Activated CD8-positive, alpha-beta memory T cell treated with anti-CD3 and anti-CD28 coated beads, Interleukin-2, amount 10 ng/mL, durations not matched to agents 7 days and 5 days (primary cell): Measurements from ENCODE around the gene ZNF598. TPM values are rescaled to one million over a fixed set of nuclear protein-coding genes. Genes with fewer than 3 reads are reported as not detected.

Experiments
- ATAC-seq: fragments of 150-1000 bp; cut with Tn5 transposase; one replicate; pipeline ENCODE4 v1.10.0; 2021; ENCODE audit warnings: moderate library complexity
- CTCF ChIA-PET: fragments of 350-600 bp; sonication (Branson Sonifier 250); formaldehyde crosslinking; loops from one replicate; lab custom pipeline; 2021; ENCODE audit warnings: antibody characterized with exemption; lab: Charles Lee
- DNase-seq: peaks from one replicate; pipeline ENCODE4 v3.0.0-alpha.2; 2020
- H3K27ac Mint-ChIP-seq: one replicate; pipeline ENCODE4 v1.8.0; 2021; ENCODE audit warnings: mild to moderate bottlenecking, mixed read lengths
- H3K27me3 Mint-ChIP-seq: one replicate; pipeline ENCODE4 v1.8.0; 2021; ENCODE audit warnings: mixed read lengths
- H3K36me3 Mint-ChIP-seq: one replicate; pipeline ENCODE4 v1.8.0; 2021; ENCODE audit warnings: mild to moderate bottlenecking, mixed read lengths
- H3K4me1 Mint-ChIP-seq: one replicate; pipeline ENCODE4 v1.8.0; 2021; ENCODE audit warnings: mixed read lengths
- H3K4me3 Mint-ChIP-seq: one replicate; pipeline ENCODE4 v1.8.0; 2021; ENCODE audit warnings: mild to moderate bottlenecking, moderate library complexity, mixed read lengths
- H3K9me3 Mint-ChIP-seq: one replicate; pipeline ENCODE4 v1.8.0; 2022; ENCODE audit warnings: low read depth, mixed read lengths
- total RNA-seq, 2 experiments: library from RNA; stranded (reverse); gene quantifications; one replicate each; pipeline ENCODE4 v1.2.3, GENCODE V29; 2021

The ZNF598 gene
- total RNA-seq, 2 experiments from 2014 or later: 76.2 to 94.5 TPM

- Mint-ChIP-seq H3K4me1 (peaks cover 10% of the 10 kb centered on the region), H3K4me3 (no peak overlapping the region), H3K27me3 (peaks cover 22% of the 10 kb centered on the region), H3K36me3 (no peaks in the 10 kb centered on the region), H3K27ac (no peak overlapping the region), H3K9me3 (no peaks in the 10 kb centered on the region)
- ATAC-seq (no peak), DNase-seq (no peak)
- CTCF ChIA-PET: interaction anchor here (0.9 to 3.3 kb wide), 4 partner anchors 11 to 113 kb away, joined by 3 to 17 read pairs (median 4); no protein-coding TSS in a partner anchor
These were observed 18.5 kb upstream of the ZNF598 start for GRCh38 chr16:2028146-2028545.

- CTCF ChIA-PET: interaction anchor here (0.6 to 3.3 kb wide), 5 partner anchors 11 to 120 kb away, joined by 3 to 17 read pairs (median 3); no protein-coding TSS in a partner anchor
- peak; percentile 10 for ATAC-seq
- Mint-ChIP-seq H3K36me3 (no peaks in the 10 kb centered on the region), H3K4me3 (peak overlapping the region; percentile 51), H3K4me1 (peaks cover 17% of the 10 kb centered on the region), H3K27ac (no peak overlapping the region), H3K27me3 (peaks cover 27% of the 10 kb centered on the region), H3K9me3 (no peaks in the 10 kb centered on the region)
- DNase-seq: no peak
These were observed 17.7 kb upstream of the ZNF598 start for GRCh38 chr16:2027024-2028010.

GRCh38 chr16:2026461-2027023, 16.9 kb upstream of the ZNF598 start, which contains the start of gene NHERF2:
TSS of gene NHERF2 (plus strand) at chr16:2026902. CDS start at chr16:2027006, 104 bp downstream.
- Mint-ChIP-seq H3K4me3 (peak within 1 kb of the TSS; percentile 51), H3K27ac (no peak within 1 kb of the TSS), H3K36me3 (no peaks in the 10 kb centered on the region), H3K4me1 (peaks cover 17% of the 10 kb centered on the region), H3K9me3 (no peaks in the 10 kb centered on the region), H3K27me3 (peaks cover 29% of the 10 kb centered on the region)
- DNase-seq: no peak
- ATAC-seq: peak; percentile 25
- CTCF ChIA-PET: interaction anchor here (1.9 to 4.6 kb wide), 3 partner anchors 21 to 128 kb away, joined by 5 to 28 read pairs (median 17); partner anchors contain the start of genes NTHL1, TRAF7 and TSC2

GRCh38 chr16:2025878-2026460, 16.3 kb upstream of the ZNF598 start:
- CTCF ChIA-PET: interaction anchor here (1.1 to 7.6 kb wide), 5 partner anchors 10 to 128 kb away, joined by 5 to 118 read pairs (median 7); partner anchors contain the start of genes NTHL1, TRAF7 and TSC2
- no peaks in the 10 kb centered on the region for H3K9me3 Mint-ChIP-seq
- H3K4me1 Mint-ChIP-seq: peaks cover 17% of the 10 kb centered on the region
- no peak overlapping the region for H3K27ac Mint-ChIP-seq
- peaks cover 35% of the 10 kb centered on the region for H3K27me3 Mint-ChIP-seq
- no peak for DNase-seq
- ATAC-seq: no peak
- no peaks in the 10 kb centered on the region for H3K36me3 Mint-ChIP-seq
- H3K4me3 Mint-ChIP-seq: no peak overlapping the region

- ATAC-seq (no peak), DNase-seq (no peak)
- CTCF ChIA-PET: interaction anchor here (1.1 to 7.6 kb wide), 5 partner anchors 9 to 129 kb away, joined by 5 to 118 read pairs (median 7); partner anchors contain the start of genes NTHL1, TRAF7 and TSC2
- Mint-ChIP-seq H3K27me3 (peaks cover 40% of the 10 kb centered on the region), H3K9me3 (no peaks in the 10 kb centered on the region), H3K36me3 (no peaks in the 10 kb centered on the region), H3K4me1 (peaks cover 17% of the 10 kb centered on the region), H3K27ac (no peak overlapping the region), H3K4me3 (no peak overlapping the region)
These were observed 15.6 kb upstream of the ZNF598 start for GRCh38 chr16:2025251-2025650.

DNA sequence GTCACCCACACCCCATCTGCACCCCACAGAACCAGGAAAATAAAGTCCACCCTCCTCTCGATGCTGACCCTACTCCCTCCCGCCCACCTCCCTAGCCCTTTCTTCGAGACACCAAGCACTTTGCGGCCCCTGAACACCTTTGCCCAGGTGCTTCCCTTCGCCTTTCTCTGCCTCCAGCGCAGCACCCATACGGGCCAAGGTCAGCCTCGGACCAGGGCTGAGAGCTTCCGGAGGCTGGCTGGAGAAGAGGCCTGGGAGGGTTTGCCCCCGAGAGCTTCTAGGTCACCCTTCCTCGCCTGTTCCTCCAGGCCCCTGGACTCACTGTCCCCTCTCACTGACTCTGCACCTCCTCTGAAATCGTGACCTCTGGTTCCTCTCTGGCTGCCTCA, 14.4 kb upstream of the ZNF598 start:
- CTCF ChIA-PET: interaction anchor here (1.2 to 7.6 kb wide), 5 partner anchors 113 to 130 kb away, joined by 5 to 118 read pairs (median 9); partner anchors contain the start of genes RAB26 and TRAF7
- Mint-ChIP-seq H3K27ac (peak overlapping the region; percentile 30), H3K27me3 (peaks cover 43% of the 10 kb centered on the region), H3K4me1 (peaks cover 17% of the 10 kb centered on the region), H3K36me3 (no peaks in the 10 kb centered on the region), H3K9me3 (no peaks in the 10 kb centered on the region), H3K4me3 (no peak overlapping the region)
- DNase-seq (no peak), ATAC-seq (no peak)

DNA sequence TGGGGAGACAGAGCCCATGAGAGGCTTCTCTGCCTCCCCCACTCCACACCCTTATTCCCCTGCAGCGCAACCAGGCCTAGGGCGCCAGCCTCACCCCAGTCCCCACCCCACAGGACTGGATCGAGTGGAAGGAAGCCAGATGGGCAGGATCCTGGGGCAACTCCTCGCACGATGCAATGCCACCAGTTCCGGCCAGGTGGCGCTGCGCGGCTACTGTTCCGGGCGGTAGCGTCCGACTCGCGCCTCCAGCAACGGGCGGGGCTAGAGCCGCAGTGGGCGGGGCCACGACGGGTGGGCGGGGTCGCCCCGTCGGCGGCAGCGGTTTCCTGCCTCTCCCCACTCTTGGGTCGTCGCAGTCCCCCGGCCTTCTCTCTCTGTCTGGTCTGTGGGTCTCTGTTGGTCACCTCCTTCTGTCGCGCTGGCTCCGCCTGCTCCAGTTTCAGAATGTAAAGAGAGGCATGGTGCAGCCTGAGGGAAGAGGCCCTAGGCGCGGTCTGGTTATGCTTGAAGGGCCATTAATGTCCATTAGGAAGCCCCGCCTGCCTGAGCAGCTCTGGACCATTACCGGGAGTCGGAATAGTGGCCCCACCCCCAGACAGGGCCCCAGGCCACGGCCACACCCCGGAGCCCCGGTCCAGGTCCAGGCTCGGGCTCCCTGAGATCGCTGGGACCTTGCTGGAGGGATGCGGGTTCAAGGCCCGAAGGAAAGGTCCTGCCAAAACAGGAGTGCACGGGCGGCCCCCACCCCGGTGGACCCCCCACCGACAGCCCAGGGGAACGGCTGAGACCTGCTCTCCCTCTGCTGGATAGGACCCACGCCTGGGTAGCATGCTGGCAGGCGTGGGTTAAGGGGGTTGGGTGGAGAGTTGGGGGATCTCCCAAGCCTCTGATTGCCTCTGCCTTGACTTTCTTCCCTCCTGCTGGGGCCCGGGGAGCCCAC, 13.7 kb upstream of the ZNF598 start:
- H3K36me3 Mint-ChIP-seq: no peaks in the 10 kb centered on the region
- H3K27ac Mint-ChIP-seq: peak overlapping the region; percentile 64
- ATAC-seq: peak; percentile 82
- peaks cover 17% of the 10 kb centered on the region for H3K4me1 Mint-ChIP-seq
- H3K27me3 Mint-ChIP-seq: peaks cover 45% of the 10 kb centered on the region
- H3K4me3 Mint-ChIP-seq: peak overlapping the region; percentile 56
- CTCF ChIA-PET: interaction anchor here (0.6 to 7.6 kb wide), 22 partner anchors 9 to 454 kb away, joined by 3 to 118 read pairs (median 4); partner anchors contain the start of genes MSRB1, NTHL1, PKD1 and RAB26
- peak; percentile 95 for DNase-seq
- H3K9me3 Mint-ChIP-seq: no peaks in the 10 kb centered on the region

DNA sequence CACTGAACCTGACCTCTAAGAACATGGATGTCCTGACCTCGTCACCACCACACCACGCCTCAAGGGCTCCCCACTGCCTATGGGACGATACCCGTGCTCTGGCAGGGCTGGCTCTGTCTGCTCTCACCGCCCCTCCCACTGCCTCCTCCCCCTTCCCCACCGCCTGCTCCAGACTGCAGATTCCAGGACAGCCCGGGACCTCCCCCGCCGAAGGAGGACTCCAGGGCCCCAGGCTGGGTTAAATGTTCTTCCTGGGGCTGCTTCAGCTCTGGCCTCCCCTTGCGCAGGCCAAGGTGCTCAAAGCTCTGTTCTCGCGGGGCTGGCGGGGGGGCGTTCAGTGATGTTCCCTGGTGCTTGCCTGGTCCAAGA, 13.1 kb upstream of the ZNF598 start:
- Mint-ChIP-seq H3K36me3 (no peaks in the 10 kb centered on the region), H3K4me1 (peaks cover 17% of the 10 kb centered on the region), H3K27me3 (peaks cover 42% of the 10 kb centered on the region), H3K4me3 (peak overlapping the region; percentile 54), H3K27ac (no peak overlapping the region), H3K9me3 (no peaks in the 10 kb centered on the region)
- DNase-seq: peak; percentile 49
- ATAC-seq: peak; percentile 31
- CTCF ChIA-PET: interaction anchor here (0.6 to 7.6 kb wide), 22 partner anchors 9 to 454 kb away, joined by 3 to 118 read pairs (median 4); partner anchors contain the start of genes MSRB1, NTHL1, PKD1 and TRAF7

DNA sequence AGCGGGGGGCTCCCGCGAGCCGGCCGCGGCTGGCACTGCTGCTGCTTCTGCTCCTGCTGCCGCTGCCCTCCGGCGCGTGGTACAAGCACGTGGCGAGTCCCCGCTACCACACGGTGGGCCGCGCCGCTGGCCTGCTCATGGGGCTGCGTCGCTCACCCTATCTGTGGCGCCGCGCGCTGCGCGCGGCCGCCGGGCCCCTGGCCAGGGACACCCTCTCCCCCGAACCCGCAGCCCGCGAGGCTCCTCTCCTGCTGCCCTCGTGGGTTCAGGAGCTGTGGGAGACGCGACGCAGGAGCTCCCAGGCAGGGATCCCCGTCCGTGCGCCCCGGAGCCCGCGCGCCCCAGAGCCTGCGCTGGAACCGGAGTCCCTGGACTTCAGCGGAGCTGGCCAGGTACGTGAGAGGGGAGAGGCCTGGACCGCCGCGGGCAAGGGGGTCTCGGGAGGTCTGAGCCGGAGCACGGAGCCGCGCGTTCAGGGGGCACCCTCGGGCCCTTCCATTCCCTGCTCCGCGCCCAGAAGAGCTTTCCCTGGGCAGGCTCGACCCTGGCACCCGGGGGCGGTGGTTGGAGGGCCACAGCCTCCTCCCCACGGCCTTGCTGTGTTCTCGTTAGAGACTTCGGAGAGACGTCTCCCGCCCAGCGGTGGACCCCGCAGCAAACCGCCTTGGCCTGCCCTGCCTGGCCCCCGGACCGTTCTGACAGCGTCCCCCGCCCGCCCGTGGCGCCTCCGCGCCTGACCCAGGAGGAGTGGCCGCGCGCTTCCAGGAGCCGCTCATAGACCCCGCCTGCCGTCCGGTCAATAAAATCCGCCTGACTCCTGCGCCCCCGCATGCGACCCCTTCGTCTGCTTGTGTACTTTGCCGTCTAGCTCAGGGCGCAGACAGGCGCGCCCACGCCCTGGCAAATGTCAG, 10.6 kb upstream of the ZNF598 start:
- Mint-ChIP-seq H3K27ac (no peak overlapping the region), H3K27me3 (peaks cover 31% of the 10 kb centered on the region), H3K9me3 (no peaks in the 10 kb centered on the region), H3K4me3 (no peak overlapping the region), H3K36me3 (no peaks in the 10 kb centered on the region), H3K4me1 (peaks cover 12% of the 10 kb centered on the region)
- no peak for ATAC-seq
- CTCF ChIA-PET: interaction anchor here (1.5 to 7.6 kb wide), 3 partner anchors 12 to 122 kb away, joined by 3 to 118 read pairs (median 11); no protein-coding TSS in a partner anchor
- DNase-seq: no peak

GRCh38 chr16:2019518-2019920, 9.9 kb upstream of the ZNF598 start, which contains the start of gene NPW:
TSS of gene NPW (plus strand) at chr16:2019785.
- no peak within 1 kb of the TSS for H3K4me3 Mint-ChIP-seq
- peaks cover 31% of the 10 kb centered on the region for H3K27me3 Mint-ChIP-seq
- ATAC-seq: no peak
- peaks cover 12% of the 10 kb centered on the region for H3K4me1 Mint-ChIP-seq
- DNase-seq: no peak
- H3K27ac Mint-ChIP-seq: no peak within 1 kb of the TSS
- CTCF ChIA-PET: interaction anchor here (1.5 to 7.6 kb wide), 2 partner anchors 11 to 123 kb away, joined by 3 to 118 read pairs; no protein-coding TSS in a partner anchor
- H3K9me3 Mint-ChIP-seq: no peaks in the 10 kb centered on the region
- no peaks in the 10 kb centered on the region for H3K36me3 Mint-ChIP-seq

DNA sequence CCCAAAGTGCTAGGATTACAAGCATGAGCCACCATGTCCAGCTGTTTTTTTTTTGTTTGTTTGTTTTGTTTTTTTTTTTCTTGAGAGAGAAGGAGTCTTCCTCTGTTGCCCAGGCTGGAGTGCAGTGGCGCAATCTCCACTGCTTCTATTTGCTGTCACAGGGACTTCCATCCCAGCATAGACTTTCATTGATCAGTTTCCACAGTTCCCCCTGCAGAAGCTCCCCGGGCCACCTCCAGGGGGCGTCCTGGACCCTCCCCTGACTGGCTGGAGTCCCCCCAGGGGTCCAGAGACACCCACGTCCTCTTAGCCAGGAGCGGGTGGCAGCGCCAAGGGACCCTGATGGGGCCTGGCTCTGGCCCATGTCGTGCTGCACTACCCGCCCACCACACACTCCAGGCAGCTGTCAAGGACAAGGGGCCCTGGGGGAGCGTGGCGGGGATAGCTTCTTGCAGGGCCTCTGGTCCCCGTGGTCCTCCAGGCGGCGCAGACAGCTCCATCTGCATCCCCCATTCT, 6.8 kb upstream of the ZNF598 start:
- CTCF ChIA-PET: interaction anchor here (0.6 to 2.2 kb wide), 10 partner anchors 9 to 139 kb away, joined by 3 to 16 read pairs (median 5); partner anchors contain the start of genes NTHL1, TRAF7 and TSC2
- Mint-ChIP-seq H3K4me3 (no peak overlapping the region), H3K4me1 (no peaks in the 10 kb centered on the region), H3K27me3 (peaks cover 22% of the 10 kb centered on the region), H3K27ac (no peak overlapping the region), H3K36me3 (no peaks in the 10 kb centered on the region), H3K9me3 (no peaks in the 10 kb centered on the region)
- DNase-seq (no peak), ATAC-seq (no peak)
